Measurements from ENCODE around the gene FLNC.

Gene FLNC

GRCh38 chr7:128805225-128805624 is 25.0 kb upstream of the FLNC start:
- DNase-seq, result no peak

GRCh38 chr7:128807191-128807590 is 23.0 kb upstream of the FLNC start:
- no peak for DNase-seq

DNA sequence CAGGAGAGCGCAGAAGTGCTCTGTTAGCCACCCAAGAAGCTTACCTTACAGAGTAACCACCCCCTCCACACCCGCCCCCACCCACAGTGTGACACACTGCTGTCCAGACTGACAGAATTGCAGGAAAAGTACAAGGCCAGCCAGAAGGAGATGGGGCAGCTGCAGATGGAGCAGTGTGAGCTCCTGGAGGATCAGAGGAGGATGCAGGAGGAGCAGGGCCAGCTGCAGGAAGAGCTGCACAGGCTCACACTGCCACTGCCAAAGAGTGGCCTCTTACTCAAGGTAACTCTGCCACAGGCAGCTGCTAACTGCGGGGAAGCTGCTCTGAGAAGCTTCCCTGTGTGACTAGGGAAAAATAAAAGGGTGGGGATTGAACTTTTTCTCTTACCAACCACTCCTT is 20.8 kb upstream of the FLNC start:
- DNase-seq, result no peak

GRCh38 chr7:128810473-128810872 is 19.7 kb upstream of the FLNC start:
- no peak for DNase-seq

DNA sequence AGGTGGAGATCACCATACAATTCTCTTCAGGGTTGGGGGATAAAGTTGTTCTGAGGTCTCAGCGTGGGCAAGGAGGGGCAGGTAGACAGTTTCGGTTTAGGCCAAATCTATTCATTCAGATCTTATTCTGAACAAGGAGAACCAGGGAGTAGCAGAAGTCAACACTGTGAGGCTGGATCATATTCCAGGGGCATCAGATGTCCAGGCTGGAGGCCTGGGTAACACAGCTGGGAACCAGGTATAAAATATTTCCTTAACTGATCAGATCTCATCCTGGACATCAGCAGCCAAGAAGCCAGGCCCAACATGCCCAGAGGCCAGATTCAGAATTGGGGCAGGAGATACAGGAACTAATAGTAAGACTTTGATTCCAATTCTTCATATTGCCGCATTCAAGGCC is 19.2 kb upstream of the FLNC start:
- no peak for DNase-seq

DNA sequence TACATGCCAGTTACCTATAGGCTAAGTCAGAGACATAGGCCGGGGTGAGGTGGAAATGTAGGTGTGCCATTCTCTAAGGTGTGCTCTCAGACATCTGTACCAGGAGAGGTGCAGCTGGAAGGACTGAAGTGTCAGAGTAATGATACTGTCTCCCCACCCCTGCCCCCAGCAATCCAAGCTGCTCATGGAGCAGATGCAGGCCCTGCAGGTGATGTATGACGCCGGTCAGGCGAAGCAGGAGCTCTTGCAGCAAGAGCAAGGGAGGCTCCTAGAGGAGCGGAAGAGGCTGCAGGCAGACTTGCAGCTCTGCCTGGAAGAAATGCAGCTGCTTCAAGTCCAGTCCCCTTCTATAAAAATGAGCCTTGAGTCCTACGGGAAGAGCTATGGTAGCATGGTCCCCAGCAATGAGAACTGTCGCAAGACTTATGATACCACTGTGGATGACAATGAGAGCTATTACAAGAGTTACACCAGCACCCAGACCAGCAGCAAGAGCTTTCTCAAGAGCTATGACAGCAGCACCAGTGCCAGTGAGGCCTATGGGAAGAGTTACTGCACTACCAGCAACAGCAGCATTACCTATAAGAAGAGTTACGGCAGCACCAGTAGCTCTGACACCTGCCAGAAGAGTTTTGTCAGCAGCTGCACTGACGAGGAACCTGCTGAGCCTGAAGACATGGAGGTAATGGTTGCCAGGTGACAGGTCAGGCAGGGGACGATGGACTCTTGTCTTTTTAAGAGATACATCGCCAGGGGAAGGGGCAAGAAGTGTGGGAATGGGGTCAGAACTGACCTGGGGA is 18.4 kb upstream of the FLNC start:
- no peak for DNase-seq

DNA sequence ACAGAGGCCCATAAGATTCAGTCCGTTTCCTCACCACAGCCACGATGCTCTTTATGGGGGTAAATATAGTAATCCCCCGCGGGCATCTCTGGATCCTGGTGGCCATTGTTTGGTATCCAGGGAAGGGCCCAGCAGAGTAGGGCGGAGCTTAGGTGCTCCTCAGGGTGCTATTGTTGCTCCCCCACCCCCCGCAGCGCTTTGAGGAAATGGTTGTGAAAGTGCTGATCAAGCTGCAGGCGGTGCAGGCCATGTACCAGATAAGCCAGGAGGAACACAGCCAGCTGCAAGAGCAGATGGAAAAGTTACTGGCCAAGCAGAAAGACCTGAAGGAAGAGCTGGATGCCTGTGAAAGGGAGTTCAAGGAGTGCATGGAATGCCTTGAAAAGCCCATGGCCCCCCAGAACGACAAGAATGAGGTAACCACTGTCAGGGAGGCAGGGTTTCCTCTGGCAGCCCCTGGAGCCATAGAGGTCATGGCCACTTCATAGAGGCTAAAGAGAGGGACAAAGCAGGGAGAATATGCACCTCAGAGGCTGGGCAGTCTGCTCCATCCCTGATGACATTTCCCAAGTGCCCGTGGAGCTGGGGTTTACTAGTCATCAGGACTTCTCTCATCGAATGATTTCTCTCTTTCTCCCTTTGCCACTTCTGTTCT is 17.6 kb upstream of the FLNC start:
- no peak for DNase-seq

DNA sequence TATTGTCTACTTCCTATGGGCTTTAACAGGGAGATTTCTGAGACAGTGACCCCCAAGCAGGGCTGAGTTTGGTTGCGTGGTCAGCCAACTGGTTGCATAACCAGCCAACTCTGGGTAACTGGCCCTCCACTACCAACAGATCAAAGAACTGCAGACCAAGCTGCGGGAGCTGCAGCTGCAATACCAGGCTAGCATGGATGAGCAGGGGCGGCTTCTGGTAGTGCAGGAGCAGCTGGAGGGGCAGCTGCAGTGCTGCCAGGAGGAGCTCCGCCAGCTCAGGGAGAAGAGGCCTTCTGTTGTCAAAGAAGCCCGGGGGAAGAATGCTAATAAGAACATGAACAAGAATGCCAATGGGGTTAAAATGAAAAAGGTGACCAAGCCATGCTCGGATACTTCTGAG is 15.7 kb upstream of the FLNC start:
- peak in 1 of 2 experiments; percentile 23 for DNase-seq

- DNase-seq, result no peak
Observed at GRCh38 chr7:128815289-128815942, 14.8 kb upstream of the FLNC start.

- no peak for DNase-seq
Observed at GRCh38 chr7:128818694-128819093, 11.5 kb upstream of the FLNC start.

GRCh38 chr7:128821724-128822123 is 8.5 kb upstream of the FLNC start:
- DNase-seq, result no peak

DNA sequence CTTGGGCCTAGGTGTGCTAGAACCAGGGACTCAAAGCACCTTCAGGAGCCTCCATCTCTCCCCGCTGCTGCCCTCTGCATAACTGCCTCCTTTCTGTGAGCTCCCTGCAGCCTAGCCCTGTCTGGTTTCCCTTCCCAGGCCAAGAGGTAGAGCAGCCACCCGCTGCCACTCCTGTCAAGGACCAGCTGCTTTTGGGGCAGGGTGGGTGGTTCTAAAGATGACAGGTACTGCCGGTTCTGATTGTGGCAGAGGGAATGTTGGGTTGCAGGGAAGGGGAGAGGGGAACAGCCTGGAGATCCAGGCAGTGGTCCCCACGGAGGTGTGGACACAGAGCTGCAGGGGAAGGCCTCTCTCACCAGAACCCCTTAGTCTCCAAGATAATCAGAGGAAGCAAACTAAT is 3.7 kb upstream of the FLNC start:
- no peak for DNase-seq

GRCh38 chr7:128826916-128827247 is 3.3 kb upstream of the FLNC start:
- no peak for DNase-seq

GRCh38 chr7:128827248-128827958 is 2.8 kb upstream of the FLNC start:
- DNase-seq, result no peak

DNA sequence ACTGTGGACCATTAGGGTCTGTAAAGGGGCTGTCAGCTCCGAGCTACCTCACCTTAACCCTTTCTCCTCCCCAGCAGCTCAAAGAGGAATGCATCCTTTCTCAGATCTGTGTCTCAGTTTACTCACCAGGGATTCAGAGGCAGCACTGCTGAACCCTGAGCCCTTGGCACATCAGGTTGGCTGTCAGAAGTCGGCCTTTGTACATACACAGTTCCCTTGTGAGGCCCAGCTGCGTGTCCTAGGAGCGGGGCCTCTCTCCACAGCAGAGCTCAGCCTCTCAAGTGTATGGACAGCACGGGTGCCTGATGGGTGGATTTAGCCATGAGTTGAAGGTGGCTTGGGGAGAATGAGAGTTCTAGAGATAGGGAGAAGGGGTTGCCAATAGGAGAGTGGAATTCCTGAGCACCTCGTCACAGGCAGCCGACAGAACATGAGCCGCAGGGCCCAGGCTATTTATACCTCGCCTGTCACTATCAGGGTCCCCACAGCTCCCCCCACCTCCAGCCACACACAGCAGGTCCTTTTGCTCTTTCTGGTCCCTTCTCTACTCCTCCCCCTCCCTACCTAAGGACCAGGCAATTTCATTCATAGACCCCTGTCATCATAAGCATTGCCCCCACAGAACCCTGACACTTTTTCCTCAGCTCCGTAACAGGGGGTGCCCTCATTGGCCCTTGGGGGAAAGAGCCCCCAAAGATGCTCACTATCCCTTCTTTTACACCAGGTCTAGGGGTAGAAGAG is 2.1 kb upstream of the FLNC start:
- DNase-seq, result no peak

GRCh38 chr7:128829391-128830166 is 627 bp upstream of the FLNC start:
- DNase-seq, result no peak

DNA sequence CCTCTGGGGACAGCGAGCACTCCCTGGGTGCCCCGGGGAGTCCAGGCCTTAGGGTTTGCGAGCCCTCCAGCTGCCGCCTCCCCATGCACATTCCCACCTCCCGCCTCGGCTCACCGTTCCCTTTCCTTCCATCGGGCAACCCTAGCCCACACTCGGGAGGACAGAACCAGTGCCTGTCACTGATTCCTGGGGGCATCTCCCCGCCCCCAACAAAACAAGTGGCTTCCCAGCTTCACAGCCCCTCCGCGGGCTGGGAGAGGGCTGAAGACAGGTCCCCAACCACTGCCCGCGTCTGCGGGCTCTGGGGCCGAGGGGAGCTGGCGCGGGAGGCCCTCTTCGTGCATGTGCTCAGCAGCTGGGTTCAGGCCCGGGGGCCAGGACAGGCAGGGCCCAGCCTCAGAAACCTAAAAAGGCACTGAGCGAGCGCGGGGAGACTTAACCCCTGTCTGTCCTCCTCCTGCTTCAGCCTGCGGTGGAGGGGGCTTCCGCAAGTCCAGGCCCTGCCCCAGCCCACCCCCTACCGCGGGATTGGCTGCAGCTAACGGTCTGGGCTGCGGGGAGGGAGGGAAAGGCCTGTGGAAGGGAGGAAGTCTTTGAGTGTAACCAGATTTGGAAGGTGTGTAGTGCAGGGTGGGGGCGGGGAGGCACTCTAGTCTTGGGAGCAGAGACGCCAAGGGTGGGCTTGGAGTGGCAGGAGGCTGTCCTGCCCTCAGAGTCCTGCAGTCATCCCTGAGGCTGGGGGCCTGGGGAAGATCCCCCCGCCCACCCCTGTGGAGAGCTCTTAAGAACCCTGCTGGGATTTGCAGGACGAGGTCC is 1.2 kb downstream of the FLNC start:
- DNase-seq, result no peak

DNA sequence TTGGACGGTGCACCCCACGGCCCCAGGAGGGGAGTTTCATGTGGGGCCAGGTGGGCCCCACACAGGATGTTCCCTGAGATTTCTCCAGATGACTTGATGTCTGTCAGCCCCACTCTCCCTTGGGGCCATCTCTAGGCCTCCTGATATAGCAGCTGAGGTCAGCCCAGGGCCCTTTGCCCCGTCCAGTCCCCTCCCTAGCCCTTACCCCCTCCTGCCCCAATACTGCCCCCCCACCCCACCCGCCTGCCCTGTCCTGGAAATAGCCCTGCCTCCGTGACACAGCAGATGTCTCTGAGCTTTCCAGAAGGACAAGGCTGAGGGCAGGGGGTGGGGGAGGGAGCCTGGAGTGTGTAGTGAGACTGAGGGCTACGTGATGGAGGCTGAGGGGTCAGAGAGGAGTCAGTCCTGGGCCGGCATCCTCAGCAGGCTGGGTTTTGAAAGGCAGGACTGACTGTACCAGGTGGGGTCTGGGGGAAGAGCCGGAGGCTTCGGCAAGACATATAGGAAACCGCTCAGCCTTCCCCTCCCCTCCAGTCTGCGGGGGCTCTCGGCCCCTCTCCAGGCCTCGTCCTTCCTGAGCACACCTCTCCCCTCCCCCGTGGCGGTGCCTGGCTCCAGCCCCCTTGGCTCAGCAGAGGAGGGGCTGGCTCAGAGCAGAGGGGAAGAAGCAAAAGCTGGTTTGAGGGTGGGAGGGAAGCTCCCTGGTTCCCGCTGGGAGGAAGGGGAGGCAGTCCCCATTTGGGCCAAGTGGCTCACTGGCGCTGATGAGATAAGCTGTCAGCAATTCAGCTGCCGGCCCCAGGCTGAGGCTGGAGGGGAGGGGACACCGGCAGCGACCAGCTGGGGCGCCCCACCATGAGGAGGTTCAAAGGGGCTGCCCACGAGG is 2.0 kb downstream of the FLNC start:
- peak in 1 of 2 experiments; percentile 6 for DNase-seq

- no peak for DNase-seq
Observed at GRCh38 chr7:128832880-128833147, 2.6 kb downstream of the FLNC start.
